ACHN (cell line): Measurements from ENCODE around the gene SEC61B.

Source experiments
- DNase-seq: peaks from one replicate; pipeline ENCODE4 v3.0.0-alpha.2; 2015
- in situ Hi-C: cut with HindIII; loops from 2 replicates; pipeline ENCODE4 v1.10.0; 2017; ENCODE audit warnings: low sequenced_read_pairs, low pct_ligation_motif_present, low pct_unique_long_range_greater_than_20kb

Gene SEC61B

DNA sequence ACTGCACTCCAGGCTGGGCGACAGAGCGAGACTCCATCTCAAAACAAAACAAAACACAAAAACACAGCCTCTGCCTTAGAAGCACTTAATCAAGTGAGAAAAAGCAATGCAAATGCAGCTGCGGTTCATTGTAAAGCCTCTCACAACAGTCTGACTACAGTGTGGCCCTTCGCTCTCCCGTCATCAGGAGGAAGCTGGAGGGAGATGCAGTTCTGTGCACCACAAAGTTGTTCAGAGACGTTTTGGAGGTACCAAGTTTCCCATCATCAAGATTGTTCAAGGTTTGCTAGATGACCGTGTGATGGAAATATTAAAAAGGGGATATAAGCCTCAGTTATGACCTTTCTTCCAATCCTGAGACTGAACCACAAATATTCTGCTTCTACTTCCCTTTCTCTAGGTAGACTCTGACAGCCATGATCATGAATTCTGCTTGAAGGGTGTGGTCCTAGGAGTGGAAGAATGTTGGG lies 40.9 kb downstream of the SEC61B start:
- in situ Hi-C loops, result no loop called here
- DNase-seq, result no peak

DNA sequence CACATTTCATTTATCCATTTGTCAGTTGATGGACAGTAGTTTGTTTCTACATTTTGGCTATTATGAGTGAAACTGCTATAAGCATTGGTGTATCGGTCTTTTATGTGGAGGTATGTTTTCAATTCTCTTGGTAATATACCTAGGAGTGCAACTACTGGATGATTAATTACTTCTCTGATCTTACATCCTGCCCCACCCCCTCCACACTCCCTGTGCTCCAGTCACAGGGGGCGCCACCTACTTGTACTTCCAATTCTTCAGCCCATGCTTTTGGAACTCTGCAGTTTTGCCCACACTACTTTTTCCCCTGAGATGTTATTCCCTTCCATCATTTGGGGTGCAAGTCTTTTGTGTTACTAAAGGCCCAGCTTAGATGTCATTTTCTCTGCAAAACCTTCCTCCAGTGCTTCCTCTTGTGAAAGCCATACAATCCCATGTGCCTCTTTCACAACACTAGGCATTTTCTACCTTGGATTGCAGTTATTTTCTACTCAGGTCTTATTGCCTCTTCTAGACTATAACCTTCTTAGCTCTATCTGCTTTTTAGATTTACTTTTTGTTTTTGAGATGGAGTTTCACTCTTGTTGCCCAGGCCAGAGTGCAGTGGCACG lies 42.1 kb downstream of the SEC61B start:
- DNase-seq, result no peak
- in situ Hi-C loops, result no loop called here

DNA sequence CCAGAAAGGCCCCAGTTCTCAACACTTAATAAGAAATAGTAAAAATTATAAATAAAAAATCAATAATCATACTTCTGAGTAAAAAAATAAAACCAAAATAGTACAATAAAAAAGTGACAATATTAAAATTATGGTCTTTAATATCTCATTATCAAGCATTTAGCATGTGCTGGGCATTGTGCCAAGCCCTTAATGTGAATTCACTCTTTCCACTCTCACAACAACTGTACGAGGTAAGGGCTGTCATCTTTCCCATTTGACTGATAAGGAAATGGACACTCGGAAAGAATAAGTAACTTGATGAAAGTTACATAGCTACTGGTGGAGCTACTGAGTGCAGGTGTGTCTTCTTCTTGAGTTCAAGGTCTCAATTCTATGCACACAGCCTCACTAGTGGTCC lies 43.6 kb downstream of the SEC61B start:
- no peak for DNase-seq
- in situ Hi-C loops, result no loop called here

DNA sequence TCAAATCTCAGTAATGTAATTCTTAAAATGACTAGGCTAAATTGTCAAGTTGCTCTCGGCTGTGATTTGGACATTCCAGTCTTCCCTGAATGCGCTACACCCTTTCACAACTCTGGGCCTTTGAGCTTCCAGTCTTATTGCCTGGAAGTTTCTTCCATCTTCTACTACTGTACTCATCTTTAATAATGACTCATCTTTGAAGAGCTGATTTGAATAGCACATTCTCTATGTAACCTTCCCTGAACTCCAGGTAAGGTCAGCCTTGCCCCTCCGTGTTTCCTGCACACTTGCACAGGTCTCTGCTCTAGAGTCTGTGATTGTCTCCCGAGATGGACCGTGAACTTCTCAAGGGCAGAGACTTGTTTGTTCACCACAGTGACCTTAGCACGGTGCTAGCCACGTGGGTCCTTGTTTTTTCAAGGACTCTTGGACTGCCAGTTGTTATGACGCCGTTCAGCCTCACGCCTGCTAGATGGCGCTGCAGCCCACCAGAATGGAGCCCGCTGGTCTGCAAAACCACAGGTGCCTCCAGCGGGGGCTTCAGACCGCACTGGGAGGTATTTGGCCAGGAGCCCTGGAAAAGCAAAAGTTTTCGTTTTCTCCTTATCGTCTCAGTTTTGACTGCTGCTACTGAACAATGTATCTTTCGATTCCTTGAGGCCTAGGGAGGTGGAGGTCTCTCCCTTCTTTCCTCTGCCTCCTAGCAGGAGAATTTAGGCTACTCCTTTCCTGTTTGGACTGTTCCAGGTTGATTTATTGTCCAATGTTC lies 44.4 kb downstream of the SEC61B start:
- DNase-seq, result peak; percentile 60
- in situ Hi-C loops, result no loop called here

DNA sequence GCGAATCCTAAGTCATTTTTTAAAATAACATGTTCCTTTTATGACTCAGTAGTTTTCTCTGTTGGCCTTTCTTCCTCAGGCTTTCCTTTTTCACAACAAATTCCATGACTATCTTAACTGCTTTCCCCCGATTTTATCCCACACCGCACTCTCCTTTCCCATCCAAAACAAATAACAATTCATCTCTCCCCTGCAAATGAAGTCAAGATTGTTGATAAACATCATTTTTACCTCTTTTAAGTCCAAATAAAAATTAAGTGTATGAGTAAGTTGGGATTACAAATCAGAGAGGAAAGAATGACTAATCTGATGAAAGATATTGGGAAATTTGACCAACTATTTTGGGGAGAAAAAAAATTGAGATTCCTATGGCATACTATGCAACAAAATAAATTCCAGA lies 47.3 kb downstream of the SEC61B start:
- in situ Hi-C loops, result no loop called here
- DNase-seq, result no peak

DNA sequence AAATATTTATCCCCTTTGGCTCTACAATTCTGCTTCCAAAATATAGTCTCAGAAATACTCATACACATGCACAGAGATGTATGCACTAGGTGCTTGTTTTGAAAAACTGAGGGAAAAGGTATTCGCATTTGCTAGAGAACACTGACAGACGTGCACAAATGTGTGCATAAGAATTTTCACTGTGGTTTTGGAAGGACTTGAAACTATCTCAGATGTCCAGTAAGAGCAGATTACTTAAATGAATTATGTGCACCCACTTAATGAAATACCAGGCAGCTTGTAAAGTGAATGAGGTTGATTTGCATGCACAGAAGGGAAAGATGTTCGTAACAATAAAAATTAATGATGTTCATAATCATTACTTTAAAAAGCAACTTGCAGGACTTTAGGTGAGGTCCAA lies 48.4 kb downstream of the SEC61B start:
- no peak for DNase-seq
- in situ Hi-C loops, result no loop called here

DNA sequence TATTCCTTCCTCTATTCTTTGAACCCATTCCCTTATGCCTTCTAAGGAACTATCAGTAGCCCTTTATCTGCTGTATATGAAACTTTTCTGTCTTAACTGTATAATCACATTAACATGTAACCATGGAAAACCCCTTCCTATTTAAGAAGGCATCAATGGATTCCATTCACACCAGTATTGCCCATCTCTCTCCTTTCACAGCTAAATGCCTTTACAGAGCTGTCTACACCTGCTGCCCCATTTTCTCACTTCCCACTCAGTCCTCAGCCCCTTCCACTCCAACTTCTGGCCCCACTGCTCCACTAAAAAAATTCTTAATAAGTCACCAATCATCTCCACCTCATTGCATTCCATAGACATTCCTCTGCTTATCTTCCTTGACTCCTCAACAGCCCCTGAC lies 50.8 kb downstream of the SEC61B start:
- DNase-seq, result peak; percentile 66
- in situ Hi-C loops, result no loop called here

DNA sequence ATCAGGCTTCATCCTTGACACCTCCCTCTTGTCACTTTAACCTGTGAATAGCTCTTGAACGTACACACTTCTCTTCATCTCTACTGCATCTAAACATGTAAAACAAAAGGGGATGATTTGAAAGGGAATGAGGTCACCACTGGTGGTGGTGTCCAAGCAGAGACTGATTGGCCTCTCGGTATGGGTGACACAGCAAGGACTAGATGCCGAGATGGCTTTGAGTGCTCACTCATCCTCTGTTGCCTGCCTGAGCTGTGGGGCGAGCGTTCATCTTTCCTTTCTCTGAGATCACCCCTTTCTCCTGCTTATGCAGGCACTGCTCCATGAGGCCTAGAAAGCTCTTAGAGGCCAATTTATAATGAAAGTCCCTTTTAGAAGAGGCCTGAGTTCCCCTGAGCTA lies 51.9 kb downstream of the SEC61B start:
- in situ Hi-C loops, result no loop called here
- no peak for DNase-seq

DNA sequence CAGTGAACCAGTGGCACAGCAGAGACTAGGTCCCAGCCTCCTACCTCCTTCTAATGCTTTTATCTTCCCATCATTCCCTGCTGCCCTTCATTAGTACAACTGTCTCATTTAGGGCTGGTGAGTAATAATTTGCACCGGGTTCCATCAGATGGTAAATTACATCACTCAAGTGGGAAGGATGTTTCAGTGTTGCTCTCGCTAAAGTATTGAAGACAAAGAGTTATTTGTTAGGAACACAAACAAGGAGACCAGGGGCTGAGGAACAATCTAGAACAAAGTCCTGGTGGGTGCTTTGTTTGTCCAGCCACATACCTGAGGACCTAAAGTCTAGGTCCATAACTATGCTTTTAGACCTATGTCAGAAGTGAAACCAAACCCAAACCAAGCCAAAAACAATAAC lies 52.4 kb downstream of the SEC61B start:
- in situ Hi-C loops, result no loop called here

More for the DNA sequence above, 52.4 kb downstream of the SEC61B start:
- no peak for DNase-seq
